Measurements from ENCODE around the gene KLHL25. TPM values are rescaled to one million over a fixed set of nuclear protein-coding genes. Genes with fewer than 3 reads are reported as not detected.

KLHL25 gene
- total and polyA plus RNA-seq, 2 experiments from 2014 or later, result 3.7 to 10.0 TPM

GRCh38 chr15:85744579-85744978 lies 50.1 kb downstream of the KLHL25 start:
- no peak overlapping the region for H3K4me2 ChIP-seq
- TF ChIP-seq CTCF (IDR thresholded peaks at IDR 0.05; ENCODE audit: poor library complexity) (no peak), EZH2 (IDR thresholded peaks at IDR 0.05; ENCODE audit: borderline replicate concordance) (no peak), EZH2phosphoT487 (IDR thresholded peaks at IDR 0.05; ENCODE audit: low read depth, severe bottlenecking, unreplicated experiment) (no peak)
- no peaks in the 10 kb centered on the region for H3K36me3 ChIP-seq (replicated peaks; ENCODE audit: insufficient read depth, low read depth)
- no peaks in the 10 kb centered on the region for H3K9me3 ChIP-seq (ENCODE audit: low read depth)
- H4K20me1 ChIP-seq (ENCODE audit: insufficient read depth, poor library complexity, severe bottlenecking), result no peaks in the 10 kb centered on the region
- no peak overlapping the region for H3K27ac ChIP-seq
- H3K4me3 ChIP-seq, result no peak overlapping the region
- WGBS (ENCODE audit: low lambda C conversion rate, missing lambda C conversion rate), result 81% methylated on average over 10 of the region's 10 CpGs
- no peaks in the 10 kb centered on the region for H3K79me2 ChIP-seq
- H3K27me3 ChIP-seq, result no peaks in the 10 kb centered on the region
- no peaks in the 10 kb centered on the region for H3K9me2 ChIP-seq (replicated peaks; ENCODE audit: insufficient read depth)
- DNase-seq (ENCODE audit: low spot score), result no peak
- no peak overlapping the region for H2AFZ ChIP-seq
- no peaks in the 10 kb centered on the region for H3K4me1 ChIP-seq (ENCODE audit: insufficient read depth)

GRCh38 chr15:85743392-85744055 lies 51.2 kb downstream of the KLHL25 start:
- Histone ChIP-seq H3K4me1 (ENCODE audit: insufficient read depth) (no peaks in the 10 kb centered on the region), H3K9me2 (replicated peaks; ENCODE audit: insufficient read depth) (no peaks in the 10 kb centered on the region), H3K27ac (no peak overlapping the region), H3K4me2 (no peak overlapping the region), H3K4me3 (no peak overlapping the region), H3K9me3 (ENCODE audit: low read depth) (no peaks in the 10 kb centered on the region), H4K20me1 (ENCODE audit: insufficient read depth, poor library complexity, severe bottlenecking) (no peaks in the 10 kb centered on the region), H3K36me3 (replicated peaks; ENCODE audit: insufficient read depth, low read depth) (no peaks in the 10 kb centered on the region), H3K79me2 (no peaks in the 10 kb centered on the region), H3K27me3 (no peaks in the 10 kb centered on the region), H2AFZ (no peak overlapping the region)
- WGBS (ENCODE audit: low lambda C conversion rate, missing lambda C conversion rate), result 87% methylated on average over 14 of the region's 14 CpGs
- TF ChIP-seq CTCF (IDR thresholded peaks at IDR 0.05; ENCODE audit: poor library complexity), result no peak
- no peak for TF ChIP-seq EZH2 (IDR thresholded peaks at IDR 0.05; ENCODE audit: borderline replicate concordance)
- no peak for TF ChIP-seq EZH2phosphoT487 (IDR thresholded peaks at IDR 0.05; ENCODE audit: low read depth, severe bottlenecking, unreplicated experiment)
- DNase-seq (ENCODE audit: low spot score), result no peak

GRCh38 chr15:85742186-85742821 lies 52.4 kb downstream of the KLHL25 start:
- Histone ChIP-seq H3K4me1 (ENCODE audit: insufficient read depth) (no peaks in the 10 kb centered on the region), H3K4me3 (no peak overlapping the region), H3K27me3 (no peaks in the 10 kb centered on the region), H3K9me2 (replicated peaks; ENCODE audit: insufficient read depth) (no peaks in the 10 kb centered on the region), H2AFZ (no peak overlapping the region), H3K4me2 (no peak overlapping the region), H3K79me2 (no peaks in the 10 kb centered on the region), H3K36me3 (replicated peaks; ENCODE audit: insufficient read depth, low read depth) (no peaks in the 10 kb centered on the region), H3K27ac (no peak overlapping the region), H4K20me1 (ENCODE audit: insufficient read depth, poor library complexity, severe bottlenecking) (no peaks in the 10 kb centered on the region), H3K9me3 (ENCODE audit: low read depth) (no peaks in the 10 kb centered on the region)
- DNase-seq (ENCODE audit: low spot score), result no peak
- WGBS (ENCODE audit: low lambda C conversion rate, missing lambda C conversion rate), result 72% methylated on average over 8 of the region's 8 CpGs
- TF ChIP-seq EZH2phosphoT487 (IDR thresholded peaks at IDR 0.05; ENCODE audit: low read depth, severe bottlenecking, unreplicated experiment), result no peak
- TF ChIP-seq EZH2 (IDR thresholded peaks at IDR 0.05; ENCODE audit: borderline replicate concordance), result no peak
- TF ChIP-seq CTCF (IDR thresholded peaks at IDR 0.05; ENCODE audit: poor library complexity), result no peak

All from hepatocyte (in vitro differentiated cells).